Fibroblast of the conjunctiva (primary cell): ENCODE data around the gene SPEM3.
A peak's percentile ranks its signal among the peaks of the same experiment; 100 is the strongest.
"Not testable (repeated sequence)": the region's sequence is repeated elsewhere in the genome, so short reads cannot be mapped to it uniquely, and the experiment has no call there.

Source experiments
- DNase-seq: peaks from one replicate; pipeline ENCODE4 v3.0.0-alpha.2; 2010; ENCODE audit warnings: low read depth

The SPEM3 gene

GRCh38 chr17:7471729-7472128 is 43.1 kb downstream of the SPEM3 start:
- DNase-seq, result no peak

GRCh38 chr17:7474767-7475166 is 46.1 kb downstream of the SPEM3 start:
- not testable (repeated sequence) for DNase-seq

GRCh38 chr17:7475764-7476422 is 47.2 kb downstream of the SPEM3 start:
- no peak for DNase-seq

- no peak for DNase-seq
Measured at GRCh38 chr17:7476494-7476893, 47.8 kb downstream of the SPEM3 start.

GRCh38 chr17:7476951-7477350 is 48.3 kb downstream of the SPEM3 start:
- DNase-seq, result no peak

DNA sequence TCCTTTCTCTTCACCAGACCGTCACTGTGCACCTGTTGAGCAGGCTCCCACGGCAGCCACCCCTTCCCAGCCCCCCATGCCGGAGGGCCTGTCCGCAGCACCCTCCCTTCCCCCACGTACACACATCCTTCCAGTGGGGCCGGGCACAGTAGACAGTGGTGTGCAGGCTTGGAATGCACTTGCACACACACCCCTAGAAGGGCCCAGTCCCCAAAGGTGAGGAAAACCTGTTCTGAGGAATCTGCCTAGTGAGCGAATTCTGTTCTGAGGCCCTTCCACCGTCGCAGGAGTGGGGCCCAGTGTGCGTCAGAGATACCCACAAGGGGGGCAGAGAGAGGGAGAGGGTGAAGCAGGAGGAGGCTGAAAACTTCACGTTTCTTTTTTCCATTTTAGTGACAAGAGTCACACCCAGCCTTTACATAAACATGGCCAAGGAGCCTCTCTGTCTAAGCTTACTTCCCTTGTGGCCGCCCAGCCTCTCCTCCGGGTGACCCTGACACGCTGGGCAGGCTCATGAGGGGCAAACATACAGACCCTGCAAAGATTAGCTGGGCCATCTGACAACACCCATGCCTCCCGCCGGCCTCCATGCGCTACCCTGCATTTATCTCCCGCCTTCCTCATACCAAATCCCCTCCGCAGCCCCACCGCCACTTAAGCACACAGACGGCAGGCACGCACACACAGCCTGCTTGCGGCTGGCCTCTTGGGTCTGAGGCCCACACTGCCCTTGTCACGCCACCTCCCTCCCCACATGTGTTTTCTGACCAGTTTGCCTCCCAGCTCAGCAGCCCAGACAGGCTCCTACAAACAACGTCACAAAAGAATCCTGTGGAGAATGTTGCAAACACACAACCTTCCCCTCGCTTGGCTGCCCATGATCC is 49.0 kb downstream of the SPEM3 start:
- peak; percentile 24 for DNase-seq

DNA sequence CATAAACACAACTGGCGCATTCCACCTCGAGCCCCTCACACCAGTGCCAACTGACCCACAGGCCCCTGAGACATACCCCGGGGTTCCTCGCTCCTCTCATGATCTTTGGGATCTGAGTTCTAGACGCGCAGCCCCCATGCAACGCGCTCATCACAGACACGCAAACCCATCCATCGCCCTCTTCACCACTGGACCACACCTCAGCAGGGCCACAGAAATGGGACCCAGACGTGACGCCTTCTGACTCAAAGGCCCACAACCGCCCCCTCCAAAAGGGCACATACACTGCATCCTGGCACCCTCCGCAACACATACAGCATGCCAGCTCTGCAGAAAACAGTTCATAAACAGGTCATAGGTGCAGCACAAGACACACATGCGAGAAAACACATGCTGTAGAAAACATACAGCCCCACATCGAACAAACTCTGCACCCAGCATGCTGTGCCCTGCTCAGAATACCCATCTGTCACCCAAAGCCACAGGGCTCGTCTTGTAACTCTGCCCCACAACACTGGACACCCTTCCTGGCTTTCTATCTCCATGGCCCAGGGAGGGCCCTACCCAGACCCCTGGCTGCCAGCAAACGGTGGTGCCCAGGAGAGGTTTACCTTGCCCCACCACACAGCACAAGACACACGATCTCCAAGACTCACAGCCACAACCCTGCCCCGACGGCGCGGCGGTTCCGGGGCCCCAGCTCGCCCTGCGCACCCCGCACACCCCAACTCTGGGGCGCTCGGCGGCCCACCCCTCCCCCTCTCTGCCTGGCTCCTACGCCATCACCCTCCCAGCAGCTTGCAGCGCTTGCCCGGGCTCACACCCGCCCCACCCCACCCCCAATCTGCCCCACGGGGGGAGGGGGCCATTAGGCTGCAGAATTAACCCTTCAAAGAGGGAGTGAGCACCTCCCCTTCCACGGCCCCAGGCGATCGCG is 49.9 kb downstream of the SPEM3 start:
- DNase-seq, result no peak

DNA sequence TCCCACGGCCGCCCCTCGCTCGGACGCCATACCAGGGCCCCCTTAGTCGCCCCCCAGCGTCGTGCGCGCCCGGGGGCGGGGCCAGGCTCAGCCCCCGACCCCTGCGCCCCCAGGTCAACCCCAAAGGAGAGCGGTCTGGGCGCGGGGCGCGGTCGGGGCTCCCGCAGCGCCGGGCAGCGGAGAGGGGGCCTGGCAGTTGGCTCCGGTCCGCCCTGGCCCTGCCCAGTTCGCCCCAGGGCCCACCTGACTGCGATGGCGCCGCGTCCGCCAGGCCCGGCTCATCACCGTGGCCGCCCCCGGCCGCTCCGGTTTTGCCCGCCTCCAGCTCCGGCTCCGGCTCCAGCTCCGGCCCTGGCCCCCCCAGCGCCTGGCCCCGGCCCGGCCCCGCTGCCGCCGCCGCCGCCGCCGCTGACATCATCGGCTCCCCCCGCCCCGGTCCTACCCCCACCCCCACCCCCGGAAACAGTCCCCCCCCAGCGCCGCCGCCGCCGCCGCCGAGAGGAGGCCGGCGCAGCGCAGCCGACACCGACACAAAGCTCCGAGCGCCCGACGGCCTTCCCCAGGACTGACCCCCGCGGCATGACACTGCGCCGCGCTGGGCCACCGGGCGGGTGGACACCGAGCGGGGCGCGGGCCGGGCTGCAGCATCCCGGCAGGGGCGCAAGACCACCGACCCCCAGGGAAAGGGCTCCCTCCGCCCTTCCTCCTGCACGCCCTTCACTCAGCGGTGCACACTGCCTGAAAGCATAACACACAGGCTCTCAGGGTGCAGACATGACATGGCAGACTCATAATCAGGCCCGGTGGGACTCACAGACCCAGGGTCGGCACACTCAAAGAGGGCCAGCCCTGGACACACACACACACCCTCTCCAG is 50.8 kb downstream of the SPEM3 start, which contains the start of gene ZBTB4:
Gene ZBTB4, minus strand, starts transcription at position 419 of the 876 bp plus-strand sequence. CDS start 12,830 bp downstream, outside the sequence.
- DNase-seq, result no peak

- no peak for DNase-seq
Measured at GRCh38 chr17:7480089-7480384, 51.4 kb downstream of the SPEM3 start.

- not testable (repeated sequence) for DNase-seq
Measured at GRCh38 chr17:7481275-7481674, 52.6 kb downstream of the SPEM3 start, which contains the start of gene SLC35G6. TSS of gene SLC35G6 (plus strand) at chr17:7481446. CDS start at chr17:7481517, 71 bp downstream.

DNA sequence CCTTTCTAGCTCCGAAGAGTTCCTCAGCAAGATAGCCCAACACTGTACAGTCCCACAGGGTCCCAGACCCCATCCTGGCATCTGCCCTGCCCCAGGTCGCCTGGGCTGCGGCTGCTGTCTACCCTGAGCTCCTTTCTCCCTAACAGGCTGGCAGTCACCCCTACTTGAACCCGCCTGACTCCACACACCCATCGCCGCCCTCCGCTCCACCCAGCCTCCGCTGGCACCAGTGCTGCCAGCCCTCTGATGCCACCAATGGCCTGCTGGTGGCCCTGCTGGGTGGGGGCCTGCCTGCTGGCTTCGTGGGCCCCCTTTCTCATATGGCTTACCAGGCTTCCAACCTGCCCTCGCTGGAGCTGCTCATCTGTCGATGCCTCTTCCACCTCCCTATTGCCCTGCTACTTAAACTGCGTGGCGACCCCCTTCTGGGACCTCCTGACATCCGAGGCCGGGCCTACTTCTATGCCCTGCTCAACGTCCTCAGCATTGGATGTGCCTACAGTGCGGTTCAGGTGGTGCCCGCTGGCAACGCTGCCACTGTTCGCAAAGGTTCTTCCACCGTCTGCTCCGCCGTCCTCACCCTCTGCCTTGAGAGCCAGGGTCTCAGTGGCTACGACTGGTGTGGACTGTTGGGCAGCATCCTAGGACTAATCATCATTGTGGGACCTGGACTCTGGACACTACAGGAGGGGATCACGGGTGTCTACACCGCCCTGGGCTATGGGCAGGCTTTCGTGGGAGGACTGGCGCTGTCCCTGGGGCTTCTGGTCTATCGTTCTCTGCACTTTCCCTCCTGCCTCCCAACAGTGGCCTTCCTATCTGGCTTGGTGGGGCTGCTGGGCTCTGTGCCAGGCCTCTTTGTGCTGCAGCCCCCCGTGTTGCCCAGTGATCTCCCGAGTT is 53.4 kb downstream of the SPEM3 start:
- DNase-seq, result not testable (repeated sequence)
